Measurements from ENCODE around the gene PHF2. TPM values are rescaled to one million over a fixed set of nuclear protein-coding genes. Genes with fewer than 3 reads are reported as not detected.

Gene PHF2
- total RNA-seq, 1 experiment from 2014 or later = 26.3 TPM

DNA sequence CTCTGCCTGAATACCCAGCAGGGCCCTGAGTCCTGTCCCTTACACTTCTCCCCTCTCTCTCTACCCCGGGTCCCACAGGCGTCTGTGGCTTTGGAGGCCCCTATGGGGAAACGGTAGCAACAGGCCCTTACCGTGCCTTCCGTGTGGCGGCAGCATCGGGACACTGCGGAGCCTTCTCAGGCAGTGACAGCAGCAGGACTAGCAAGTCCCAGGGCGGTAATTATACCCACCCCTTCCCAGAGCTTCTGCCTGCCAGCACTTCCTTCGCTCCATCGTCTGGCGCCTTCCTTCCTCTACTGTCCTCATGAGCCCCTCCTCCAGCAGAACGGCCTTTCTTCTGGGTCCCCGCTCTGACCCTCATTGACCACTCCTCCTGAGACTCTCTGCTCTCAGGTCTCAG, 17.9 kb upstream of the PHF2 start:
- DNase-seq = no peak
- H3F3A ChIP-seq (ENCODE audit: insufficient read depth, low read depth) = peaks cover 19% of the 10 kb centered on the region
- no peak overlapping the region for H3K4me3 ChIP-seq
- H3K4me1 ChIP-seq (replicated peaks; ENCODE audit: insufficient read depth) = no peaks in the 10 kb centered on the region
- POLR2A ChIA-PET (ENCODE audit: unreplicated experiment) = no interaction called here
- BruUV-seq (replicated peaks) = no TSS peak
- no peaks in the 10 kb centered on the region for H3K9me2 ChIP-seq (ENCODE audit: insufficient read depth)
- H3K27ac ChIP-seq = no peak overlapping the region
- peaks cover 16% of the 10 kb centered on the region for H3K36me3 ChIP-seq (ENCODE audit: low read depth)
- no peak overlapping the region for H3K4me2 ChIP-seq
- CTCF ChIA-PET = no interaction called here
- no peaks in the 10 kb centered on the region; the same call in none of the 2 replicates for H4K20me1 ChIP-seq (ENCODE audit: insufficient read depth)
- intact Hi-C loops (cut with micrococcal nuclease; ENCODE audit: unreplicated experiment) = no loop called here
- no peak overlapping the region for H2AFZ ChIP-seq
- no peaks in the 10 kb centered on the region for H3K79me2 ChIP-seq (ENCODE audit: low read depth)
- TF ChIP-seq, protein P1, sequence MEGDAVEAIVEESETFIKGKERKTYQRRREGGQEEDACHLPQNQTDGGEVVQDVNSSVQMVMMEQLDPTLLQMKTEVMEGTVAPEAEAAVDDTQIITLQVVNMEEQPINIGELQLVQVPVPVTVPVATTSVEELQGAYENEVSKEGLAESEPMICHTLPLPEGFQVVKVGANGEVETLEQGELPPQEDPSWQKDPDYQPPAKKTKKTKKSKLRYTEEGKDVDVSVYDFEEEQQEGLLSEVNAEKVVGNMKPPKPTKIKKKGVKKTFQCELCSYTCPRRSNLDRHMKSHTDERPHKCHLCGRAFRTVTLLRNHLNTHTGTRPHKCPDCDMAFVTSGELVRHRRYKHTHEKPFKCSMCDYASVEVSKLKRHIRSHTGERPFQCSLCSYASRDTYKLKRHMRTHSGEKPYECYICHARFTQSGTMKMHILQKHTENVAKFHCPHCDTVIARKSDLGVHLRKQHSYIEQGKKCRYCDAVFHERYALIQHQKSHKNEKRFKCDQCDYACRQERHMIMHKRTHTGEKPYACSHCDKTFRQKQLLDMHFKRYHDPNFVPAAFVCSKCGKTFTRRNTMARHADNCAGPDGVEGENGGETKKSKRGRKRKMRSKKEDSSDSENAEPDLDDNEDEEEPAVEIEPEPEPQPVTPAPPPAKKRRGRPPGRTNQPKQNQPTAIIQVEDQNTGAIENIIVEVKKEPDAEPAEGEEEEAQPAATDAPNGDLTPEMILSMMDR (conservative IDR thresholded peaks at IDR 0.05) = no peak
- TF ChIP-seq EZH2 (IDR thresholded peaks at IDR 0.05; ENCODE audit: low read depth) = no peak
- no peaks in the 10 kb centered on the region for H3K9me3 ChIP-seq (ENCODE audit: insufficient read depth, low read depth)
- no peaks in the 10 kb centered on the region for H3K27me3 ChIP-seq (ENCODE audit: insufficient read depth, low read depth)

DNA sequence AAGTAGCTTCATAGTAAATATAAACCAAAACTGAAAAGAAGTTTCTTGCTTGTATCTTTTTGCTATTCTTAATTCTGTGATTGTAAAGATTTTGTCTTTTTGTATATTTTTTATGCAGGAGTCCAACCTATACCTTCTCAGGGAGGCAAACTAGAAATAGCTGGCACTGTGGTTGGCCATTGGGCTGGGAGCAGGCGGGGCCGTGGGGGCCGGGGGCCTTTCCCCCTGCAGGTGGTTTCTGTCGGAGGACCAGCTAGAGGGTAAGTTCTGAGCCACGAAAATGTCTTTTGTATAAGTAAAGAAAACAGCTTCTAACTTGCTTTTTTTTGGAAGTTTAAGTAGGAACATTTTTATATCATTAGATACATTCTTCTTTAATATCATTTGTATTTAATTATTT, 15.4 kb upstream of the PHF2 start:
- intact Hi-C loops (cut with micrococcal nuclease; ENCODE audit: unreplicated experiment) = loop anchor here (10.0 kb wide), 1 partner anchor 404 kb away; no protein-coding TSS in a partner anchor
- ChIA-PET POLR2A (ENCODE audit: unreplicated experiment) (no interaction called here), CTCF (interaction anchor here (0.6 kb wide), 3 partner anchors 27 to 452 kb away, joined by 3 to 8 read pairs (median 4); no protein-coding TSS in a partner anchor)

DNA sequence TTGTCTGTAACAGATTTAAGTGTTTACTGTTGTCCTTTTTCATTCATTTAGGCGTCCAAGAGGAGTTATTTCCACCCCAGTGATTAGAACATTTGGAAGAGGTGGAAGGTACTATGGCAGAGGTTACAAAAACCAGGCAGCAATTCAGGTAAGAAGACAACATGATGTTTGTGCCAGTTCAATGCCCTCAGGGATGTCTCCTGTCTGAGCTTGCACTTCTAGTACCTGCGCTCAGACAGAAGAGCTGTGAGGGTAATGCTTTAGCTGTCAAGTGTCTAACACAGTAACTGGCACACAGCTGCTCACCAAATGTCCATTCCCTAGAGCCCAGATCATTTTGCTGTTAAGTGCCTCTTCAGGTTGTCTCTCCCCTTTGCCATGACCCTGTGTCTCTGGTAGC, 14.2 kb upstream of the PHF2 start:
- Histone ChIP-seq H3K9me2 (ENCODE audit: insufficient read depth) (no peaks in the 10 kb centered on the region), H4K20me1 (ENCODE audit: insufficient read depth) (no peaks in the 10 kb centered on the region; the same call in none of the 2 replicates), H3K79me2 (ENCODE audit: low read depth) (no peaks in the 10 kb centered on the region), H3K27me3 (ENCODE audit: insufficient read depth, low read depth) (no peaks in the 10 kb centered on the region), H3K36me3 (ENCODE audit: low read depth) (peaks cover 14% of the 10 kb centered on the region; the same call in 1 of the 2 replicates), H3K27ac (no peak overlapping the region), H3K4me2 (no peak overlapping the region), H3F3A (ENCODE audit: insufficient read depth, low read depth) (peaks cover 38% of the 10 kb centered on the region), H3K9me3 (ENCODE audit: insufficient read depth, low read depth) (no peaks in the 10 kb centered on the region), H3K4me1 (replicated peaks; ENCODE audit: insufficient read depth) (peaks cover 4% of the 10 kb centered on the region), H3K4me3 (no peak overlapping the region), H2AFZ (no peak overlapping the region)
- TF ChIP-seq EZH2 (IDR thresholded peaks at IDR 0.05; ENCODE audit: low read depth) = no peak
- TF ChIP-seq, protein P1 (conservative IDR thresholded peaks at IDR 0.05) = no peak
- BruUV-seq (replicated peaks) = no TSS peak
- ChIA-PET CTCF (no interaction called here), POLR2A (ENCODE audit: unreplicated experiment) (no interaction called here)
- intact Hi-C loops (cut with micrococcal nuclease; ENCODE audit: unreplicated experiment) = loop anchor here (10.0 kb wide), 1 partner anchor 403 kb away; no protein-coding TSS in a partner anchor
- no peak for DNase-seq

More for the DNA sequence above, 15.4 kb upstream of the PHF2 start:
- Histone ChIP-seq H3K27me3 (ENCODE audit: insufficient read depth, low read depth) (no peaks in the 10 kb centered on the region), H3K4me1 (replicated peaks; ENCODE audit: insufficient read depth) (no peaks in the 10 kb centered on the region), H4K20me1 (ENCODE audit: insufficient read depth) (no peaks in the 10 kb centered on the region; the same call in none of the 2 replicates), H3K9me2 (ENCODE audit: insufficient read depth) (no peaks in the 10 kb centered on the region), H3K4me2 (no peak overlapping the region), H2AFZ (no peak overlapping the region), H3K36me3 (ENCODE audit: low read depth) (peaks cover 19% of the 10 kb centered on the region), H3F3A (ENCODE audit: insufficient read depth, low read depth) (peaks cover 32% of the 10 kb centered on the region), H3K79me2 (ENCODE audit: low read depth) (no peaks in the 10 kb centered on the region), H3K27ac (no peak overlapping the region), H3K9me3 (ENCODE audit: insufficient read depth, low read depth) (no peaks in the 10 kb centered on the region), H3K4me3 (no peak overlapping the region)
- no TSS peak for BruUV-seq (replicated peaks)
- no peak for DNase-seq
- TF ChIP-seq, protein P1 (conservative IDR thresholded peaks at IDR 0.05) = no peak
- TF ChIP-seq EZH2 (IDR thresholded peaks at IDR 0.05; ENCODE audit: low read depth) = no peak
